ENCODE results near the gene JMY. TPM values are rescaled to one million over a fixed set of nuclear protein-coding genes. Genes with fewer than 3 reads are reported as not detected.

Gene JMY
- total RNA-seq, 1 donor from 2014 or later, result 4.2 TPM

GRCh38 chr5:79236970-79237739, 1.2 kb downstream of the JMY start:
- no peaks in the 10 kb centered on the region for H3K9me3 Mint-ChIP-seq
- peak overlapping the region; percentile 83 for H3K4me3 Mint-ChIP-seq
- H3K27ac Mint-ChIP-seq (ENCODE audit: unreplicated experiment), result no peak overlapping the region
- peak; percentile 29 for DNase-seq (ENCODE audit: low read depth, low spot score)
- H3K36me3 Mint-ChIP-seq (ENCODE audit: low read depth), result no peaks in the 10 kb centered on the region
- H3K4me1 Mint-ChIP-seq, result peaks cover 25% of the 10 kb centered on the region
- peaks cover 53% of the 10 kb centered on the region for H3K27me3 Mint-ChIP-seq (ENCODE audit: low read depth)
- no peak for TF ChIP-seq CTCF (conservative IDR thresholded peaks at IDR 0.05)

- Mint-ChIP-seq H3K27me3 (ENCODE audit: low read depth) (peaks cover 51% of the 10 kb centered on the region), H3K27ac (ENCODE audit: unreplicated experiment) (no peak overlapping the region), H3K4me3 (peak overlapping the region; percentile 83), H3K36me3 (ENCODE audit: low read depth) (no peaks in the 10 kb centered on the region), H3K9me3 (no peaks in the 10 kb centered on the region), H3K4me1 (peaks cover 25% of the 10 kb centered on the region)
- DNase-seq (ENCODE audit: low read depth, low spot score), result no peak
- no peak for TF ChIP-seq CTCF (conservative IDR thresholded peaks at IDR 0.05)
Measured at GRCh38 chr5:79237740-79238560, 2.0 kb downstream of the JMY start.

- Mint-ChIP-seq H3K27ac (ENCODE audit: unreplicated experiment) (no peak overlapping the region), H3K36me3 (ENCODE audit: low read depth) (no peaks in the 10 kb centered on the region), H3K4me3 (peak overlapping the region; percentile 27), H3K27me3 (ENCODE audit: low read depth) (peaks cover 45% of the 10 kb centered on the region), H3K9me3 (no peaks in the 10 kb centered on the region), H3K4me1 (peaks cover 21% of the 10 kb centered on the region)
- no peak for TF ChIP-seq CTCF (conservative IDR thresholded peaks at IDR 0.05)
- no peak for DNase-seq (ENCODE audit: low read depth, low spot score)
Measured at GRCh38 chr5:79240561-79240960, 4.6 kb downstream of the JMY start.

- TF ChIP-seq CTCF (conservative IDR thresholded peaks at IDR 0.05), result no peak
- Mint-ChIP-seq H3K4me3 (peak overlapping the region; percentile 13), H3K27ac (ENCODE audit: unreplicated experiment) (no peak overlapping the region), H3K36me3 (ENCODE audit: low read depth) (no peaks in the 10 kb centered on the region), H3K4me1 (peaks cover 19% of the 10 kb centered on the region), H3K9me3 (no peaks in the 10 kb centered on the region), H3K27me3 (ENCODE audit: low read depth) (peaks cover 41% of the 10 kb centered on the region)
- no peak for DNase-seq (ENCODE audit: low read depth, low spot score)
Measured at GRCh38 chr5:79241535-79241979, 5.6 kb downstream of the JMY start.

- Mint-ChIP-seq H3K27ac (ENCODE audit: unreplicated experiment) (no peak overlapping the region), H3K4me3 (no peak overlapping the region), H3K27me3 (ENCODE audit: low read depth) (peaks cover 34% of the 10 kb centered on the region), H3K36me3 (ENCODE audit: low read depth) (no peaks in the 10 kb centered on the region), H3K4me1 (peaks cover 16% of the 10 kb centered on the region), H3K9me3 (no peaks in the 10 kb centered on the region)
- DNase-seq (ENCODE audit: low read depth, low spot score), result no peak
- TF ChIP-seq CTCF (conservative IDR thresholded peaks at IDR 0.05), result no peak
Measured at GRCh38 chr5:79242242-79243039, 6.5 kb downstream of the JMY start.

All from neural crest cell (in vitro differentiated cells).